Endothelial cell of umbilical vein (primary cell): Measurements from ENCODE around the gene MED23. TPM values are rescaled to one million over a fixed set of nuclear protein-coding genes. Genes with fewer than 3 reads are reported as not detected.

Experiments used
- BruUV-seq: library from RNA; stranded (reverse); fragments of 400-500 nt; replicated peaks from 2 replicates; lab custom pipeline; 2021; lab: Mats Ljungman, UMichigan
- CTCF ChIA-PET: fragments of 300-600, 350-600 bp; sonication (Branson Sonifier 250); formaldehyde crosslinking; loops from one replicate; lab custom pipeline; 2021; ENCODE audit warnings: antibody characterized with exemption, inconsistent platforms; lab: Charles Lee
- POLR2A ChIA-PET: fragments of 300-600, 350-600 bp; sonication (Branson Sonifier 250); formaldehyde crosslinking; loops from one replicate; lab custom pipeline; 2021; ENCODE audit warnings: antibody characterized with exemption, inconsistent platforms; lab: Charles Lee
- DNase-seq: peaks from one replicate; pipeline ENCODE4 v3.0.0-alpha.2; 2011; ENCODE audit warnings: low read depth, low spot score
- FAIRE-seq: peaks from 2 replicates; lab custom pipeline; 2011; peaks lifted over from hg19 to GRCh38; lab: Jason Lieb, UNC
- H2AFZ ChIP-seq: 2 replicates; pipeline ENCODE4 v1.6.0; 2012; ENCODE audit warnings: low read depth, low read length, control low read depth, inconsistent platforms
- H3K27ac ChIP-seq: 2 replicates; pipeline ENCODE4 v1.5.1; 2011; ENCODE audit warnings: low read depth, mild to moderate bottlenecking, control low read depth, low read length, moderate library complexity; ENCODE audit not compliant: insufficient read depth
- H3K27me3 ChIP-seq, 2 experiments: 2 replicates each; pipeline versions ENCODE4 v1.6.0 to v1.6.1; 2011; ENCODE audit warnings: low read length in 2 of 2, mixed read lengths in 1 of 2; ENCODE audit not compliant: control insufficient read depth in 2 of 2, insufficient read depth in 2 of 2
- H3K36me3 ChIP-seq, 2 experiments: 2 replicates in 1 of 2; 3 replicates in 1 of 2; pipeline ENCODE4 v1.5.1; 2011; ENCODE audit warnings: low read length in 2 of 2, mild to moderate bottlenecking in 1 of 2, moderate library complexity in 1 of 2; ENCODE audit not compliant: control insufficient read depth in 2 of 2, insufficient read depth in 2 of 2; ENCODE audit errors: extremely low read depth in 1 of 2
- H3K4me1 ChIP-seq: 3 replicates; pipeline ENCODE4 v1.5.1; 2011; ENCODE audit warnings: mild to moderate bottlenecking, low read length; ENCODE audit not compliant: control insufficient read depth, insufficient read depth; ENCODE audit errors: extremely low read depth
- H3K4me2 ChIP-seq: 2 replicates; pipeline ENCODE4 v1.6.1; 2011; ENCODE audit warnings: low read length, control low read depth, mixed read lengths; ENCODE audit not compliant: insufficient read depth
- H3K4me3 ChIP-seq, 3 experiments: fragments of 200-600 bp in 1 of 3; sonication (generic), shearing (Covaris generic) in 1 of 3; replicated peaks in 1 of 3; 2 replicates each; pipeline ENCODE4 v1.5.1; 2011 to 2016; ENCODE audit warnings: control low read depth in 3 of 3, low read length in 3 of 3, mild to moderate bottlenecking in 2 of 3, inconsistent platforms in 1 of 3, low read depth in 1 of 3, moderate library complexity in 1 of 3; ENCODE audit not compliant: insufficient read depth in 1 of 3
- H3K79me2 ChIP-seq: 2 replicates; pipeline ENCODE4 v1.6.0; 2012; ENCODE audit warnings: low read length, inconsistent platforms; ENCODE audit not compliant: control insufficient read depth, insufficient read depth
- H3K9ac ChIP-seq: replicated peaks from 2 replicates; pipeline ENCODE3; 2011; ENCODE audit warnings: low read length, control low read depth; ENCODE audit not compliant: insufficient read depth; ENCODE audit errors: extremely low read depth
- H3K9me1 ChIP-seq: replicated peaks from 3 replicates; pipeline ENCODE4 v1.6.0; 2011; ENCODE audit warnings: mild to moderate bottlenecking, low read length; ENCODE audit not compliant: control insufficient read depth, insufficient read depth; ENCODE audit errors: extremely low read depth
- H3K9me3 ChIP-seq: replicated peaks from 2 replicates; pipeline ENCODE4 v1.5.1; 2012; ENCODE audit warnings: low read length, inconsistent platforms; ENCODE audit not compliant: control insufficient read depth, insufficient read depth
- H4K20me1 ChIP-seq: replicated peaks from 2 replicates; pipeline ENCODE3; 2011; ENCODE audit warnings: mild to moderate bottlenecking, low read length; ENCODE audit not compliant: control insufficient read depth, insufficient read depth; ENCODE audit errors: extremely low read depth
- CTCF ChIP-seq, 2 donors: IDR thresholded peaks; 1 replicate in 1 of 2; 2 replicates in 1 of 2; pipeline ENCODE4 v1.5.1; 2011; ENCODE audit warnings: low read length in 2 of 2, mild to moderate bottlenecking in 2 of 2, moderate library complexity in 2 of 2, control low read depth in 1 of 2, inconsistent platforms in 1 of 2, low read depth in 1 of 2; ENCODE audit not compliant: insufficient read depth in 1 of 2; ENCODE audit errors: extremely low read depth in 1 of 2
- EZH2 ChIP-seq: IDR thresholded peaks from 2 replicates; pipeline ENCODE4 v1.6.1; 2012; ENCODE audit warnings: borderline replicate concordance, low read depth, mild to moderate bottlenecking, moderate library complexity, low read length, inconsistent platforms; ENCODE audit not compliant: severe bottlenecking
- FOS ChIP-seq: IDR thresholded peaks from 2 replicates; pipeline ENCODE4 v1.6.1; 2011; ENCODE audit warnings: mild to moderate bottlenecking, low read length, moderate library complexity, borderline replicate concordance; ENCODE audit not compliant: insufficient read depth
- GATA2 ChIP-seq: IDR thresholded peaks from 2 replicates; pipeline ENCODE4 v1.7.0; 2011; ENCODE audit warnings: low read depth, mild to moderate bottlenecking, moderate library complexity, mixed read lengths, low read length; ENCODE audit not compliant: insufficient read length, insufficient read depth
- JUN ChIP-seq: IDR thresholded peaks from 2 replicates; pipeline ENCODE4 v1.6.1; 2011; ENCODE audit warnings: borderline replicate concordance, low read depth; ENCODE audit not compliant: insufficient read length, insufficient read depth
- MAX ChIP-seq: IDR thresholded peaks from 2 replicates; pipeline ENCODE4 v1.6.1; 2011; ENCODE audit not compliant: insufficient read depth, insufficient read length
- MYC ChIP-seq: IDR thresholded peaks from one replicate; pipeline ENCODE4 v1.6.1; 2011; ENCODE audit warnings: mild to moderate bottlenecking, low read depth, low read length
- POLR2A ChIP-seq: IDR thresholded peaks from 2 replicates; pipeline ENCODE4 v1.6.1; 2012; ENCODE audit warnings: low read depth, mild to moderate bottlenecking, control low read depth, low read length
- POLR2AphosphoS5 ChIP-seq: IDR thresholded peaks from 2 replicates; pipeline ENCODE4 v1.6.1; 2012; ENCODE audit warnings: low read depth, mild to moderate bottlenecking, control low read depth, low read length, moderate library complexity; ENCODE audit not compliant: insufficient read depth
- dilution Hi-C: fragments of 300-500 bp; cut with MboI; formaldehyde crosslinking; loops from one replicate; pipeline ENCODE4 v1.15.0; 2019; ENCODE audit warnings: low sequenced_read_pairs; ENCODE audit not compliant: extremely low pct_ligation_motif_present
- intact Hi-C: fragments of 100-400 bp; cut with micrococcal nuclease; formaldehyde crosslinking; loops from one replicate; pipeline ENCODE4 v1.10.0; 2022
- polyA plus RNA-seq, 4 experiments: library from polyadenylated mRNA; depleted of rRNA in 3 of 4; stranded (reverse) in 3 of 4; unstranded in 1 of 4; fragments of >200 nt; gene quantifications; 2 replicates each; pipeline versions ENCODE4 v1.2.1 to v1.2.3, GENCODE V29; 2011 to 2012; ENCODE audit warnings: missing spikeins in 1 of 4
- total RNA-seq: library from RNA; stranded (reverse); gene quantifications from 2 replicates; pipeline ENCODE4 v1.2.3, GENCODE V29; 2021

Gene MED23
- total and polyA plus RNA-seq, 2 donors (not counting 3 experiments of a cell fraction or from before 2014, with no cell fraction given) = 17.9 to 29.5 TPM

- TF ChIP-seq MYC (no peak), FOS (peak; percentile 53)
- Histone ChIP-seq H2AFZ (no peak overlapping the region), H3K27ac (no peak overlapping the region), H3K27me3 (peaks cover 0 to 2% of the 10 kb centered on the region in 2 experiments), H3K4me2 (no peak overlapping the region), H3K4me3 (no peak overlapping the region), H4K20me1 (no peaks in the 10 kb centered on the region), H3K9me3 (no peaks in the 10 kb centered on the region), H3K36me3 (no peaks in the 10 kb centered on the region), H3K9me1 (no peaks in the 10 kb centered on the region), H3K9ac (no peak overlapping the region), H3K4me1 (peaks cover 4% of the 10 kb centered on the region), H3K79me2 (no peaks in the 10 kb centered on the region)
- FAIRE-seq = peak; percentile 52
- no TSS peak for BruUV-seq
- dilution Hi-C loops = no loop called here
- peak; percentile 37 for DNase-seq
- POLR2A ChIA-PET = interaction anchor here (0.6 kb wide), 1 partner anchor 24 kb away, joined by 7 read pairs; the partner anchor contains the start of gene MED23
- CTCF ChIA-PET = no interaction called here
- intact Hi-C loops = no loop called here
Observed at GRCh38 chr6:131652472-131652871, 24.4 kb upstream of the MED23 start.

- Histone ChIP-seq H3K27ac (no peak overlapping the region), H2AFZ (no peak overlapping the region), H3K4me3 (no peak overlapping the region), H3K79me2 (no peaks in the 10 kb centered on the region), H3K9me3 (no peaks in the 10 kb centered on the region), H3K4me2 (no peak overlapping the region), H3K36me3 (no peaks in the 10 kb centered on the region), H3K9me1 (no peaks in the 10 kb centered on the region), H3K4me1 (peaks cover 4% of the 10 kb centered on the region), H3K27me3 (peaks cover 0 to 2% of the 10 kb centered on the region in 2 experiments), H3K9ac (no peak overlapping the region), H4K20me1 (no peaks in the 10 kb centered on the region)
- POLR2A ChIA-PET = no interaction called here
- no peak for DNase-seq
- dilution Hi-C loops (no loop called here), intact Hi-C loops (no loop called here)
- FAIRE-seq = no peak
- no TSS peak for BruUV-seq
- CTCF ChIA-PET = no interaction called here
- no peak for TF ChIP-seq MYC
- no peak for TF ChIP-seq GATA2
- TF ChIP-seq EZH2 = no peak
- no peak for TF ChIP-seq POLR2A
- no peak for TF ChIP-seq JUN
- TF ChIP-seq MAX = no peak
- no peak for TF ChIP-seq POLR2AphosphoS5
- TF ChIP-seq CTCF (IDR thresholded peaks at IDR 0.05; ENCODE audit: extremely low read depth in 1 of 2, insufficient read depth in 1 of 2, low read depth in 1 of 2, low read length in 2 of 2) = no peak
- no peak for TF ChIP-seq FOS
Observed at GRCh38 chr6:131651782-131652181, 23.7 kb upstream of the MED23 start.
